GM21390 (cell line): ENCODE results near the gene CLIC3.
"Not testable (repeated sequence)": the region's sequence is repeated elsewhere in the genome, so short reads cannot be mapped to it uniquely, and the experiment has no call there.

ENCODE experiments used
- ATAC-seq: cut with Tn5 transposase; IDR thresholded peaks from one replicate; pipeline ENCODE4 v1.9.1; 2021; ENCODE audit not compliant: unreplicated experiment

The CLIC3 gene

DNA sequence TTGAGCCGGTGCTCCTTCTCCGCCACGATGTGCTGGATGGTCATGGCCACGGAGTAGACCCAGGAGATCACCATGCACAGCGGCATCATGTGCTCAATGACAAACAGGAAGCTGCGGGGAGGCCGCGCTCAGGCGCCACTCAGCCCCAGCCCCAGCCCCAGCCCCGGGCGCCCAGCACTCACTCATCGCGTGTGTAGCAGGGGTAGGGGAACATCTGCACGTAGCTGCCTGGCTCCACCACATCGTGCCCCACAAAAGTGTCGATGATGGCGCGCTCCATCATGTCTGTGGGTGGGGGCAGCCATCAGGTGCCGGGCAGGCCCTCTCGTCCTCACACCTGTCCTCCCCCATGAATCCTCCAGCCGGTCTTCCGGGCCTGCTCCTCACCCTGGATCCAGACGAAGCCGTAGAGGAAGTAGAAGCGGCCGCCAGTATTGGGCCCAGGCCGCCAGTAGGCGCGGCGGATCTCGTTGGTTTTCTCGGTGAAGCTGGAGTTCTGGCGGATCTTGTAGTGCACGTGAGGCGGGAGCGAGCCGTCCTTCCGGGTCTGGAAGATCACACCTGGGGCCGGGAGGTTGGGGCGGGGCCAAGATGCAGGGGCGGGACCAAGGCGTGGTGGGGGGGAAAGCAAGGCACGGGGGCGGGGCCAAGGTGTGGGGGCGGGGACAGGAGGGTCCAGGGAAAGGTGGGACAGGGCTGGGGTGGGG lies 21.6 kb upstream of the CLIC3 start:
- no peak for ATAC-seq

DNA sequence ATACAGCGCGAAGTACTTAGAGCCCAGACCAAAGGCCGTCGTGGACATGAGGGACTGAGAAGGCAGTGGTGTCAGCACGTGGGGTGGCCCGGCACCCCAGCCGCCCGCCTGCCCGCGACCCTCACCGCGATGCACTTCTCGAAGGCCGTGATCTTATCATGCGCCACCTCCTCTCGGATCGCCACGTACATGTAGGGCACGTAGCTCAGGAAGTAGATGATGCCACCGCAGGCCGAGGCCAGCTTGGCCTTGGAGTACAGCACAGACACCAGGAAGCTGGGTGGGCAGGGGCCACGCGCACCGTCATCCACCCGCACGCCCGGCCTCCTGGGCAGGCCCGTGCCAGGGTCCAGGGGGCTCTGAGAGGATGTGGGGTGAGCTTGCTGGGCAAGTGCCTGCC lies 20.7 kb upstream of the CLIC3 start:
- no peak for ATAC-seq

DNA sequence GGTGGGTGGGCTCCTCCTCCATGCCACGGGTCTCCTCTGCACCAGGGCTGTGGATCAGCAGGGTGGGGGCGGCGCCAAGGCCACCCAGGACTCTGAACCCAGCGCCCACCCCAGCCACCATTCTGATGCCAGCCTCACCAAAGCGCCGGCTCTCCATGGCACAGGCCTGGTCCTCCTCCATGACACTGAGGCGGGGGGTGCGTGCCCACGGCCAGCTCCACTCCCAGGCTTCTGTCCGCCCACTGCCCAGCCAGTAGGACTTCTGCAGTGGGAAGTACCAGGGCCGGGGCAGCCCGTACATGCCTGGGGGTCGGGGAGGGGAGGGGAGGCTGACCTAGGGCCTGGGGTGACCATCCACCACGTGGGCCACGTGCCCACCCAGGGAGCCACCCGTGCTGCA lies 20.1 kb upstream of the CLIC3 start:
- no peak for ATAC-seq

DNA sequence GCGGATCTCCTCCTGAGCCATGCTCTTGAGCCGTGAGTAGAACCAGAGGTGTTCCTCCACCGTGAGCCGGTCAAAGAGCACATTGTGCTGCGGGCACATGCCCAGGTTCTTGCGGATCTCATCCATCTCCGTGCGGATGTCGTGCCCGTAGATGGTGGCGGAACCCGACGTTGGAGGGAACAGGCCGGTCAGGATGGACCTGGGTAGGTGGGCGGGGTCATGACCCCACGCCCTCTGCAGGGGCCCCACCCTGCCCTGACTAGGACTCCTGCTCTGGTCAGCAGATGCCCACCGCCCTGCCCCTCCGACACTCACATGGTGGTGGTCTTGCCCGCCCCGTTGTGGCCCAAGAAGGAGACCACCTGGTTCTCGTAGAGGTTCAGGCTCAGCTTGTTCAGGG lies 19.6 kb upstream of the CLIC3 start:
- no peak for ATAC-seq

DNA sequence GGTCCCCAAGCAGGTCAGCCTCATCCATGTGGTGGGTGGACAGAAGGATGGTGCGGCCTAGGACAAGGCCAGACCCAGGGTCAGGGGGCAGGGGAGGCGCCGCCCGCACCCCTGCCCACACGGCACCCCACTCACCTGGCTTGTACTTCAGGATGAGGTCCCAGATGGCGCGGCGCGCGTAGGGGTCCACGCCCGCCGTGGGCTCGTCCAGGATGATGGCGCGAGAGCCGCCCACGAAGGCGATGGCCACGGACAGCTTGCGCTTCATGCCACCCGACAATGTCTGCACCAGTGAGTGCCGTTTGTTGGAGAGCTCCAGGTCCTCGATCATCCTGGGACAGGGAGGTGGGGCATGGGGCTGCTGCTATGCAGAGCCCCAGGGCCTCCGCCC lies 19.2 kb upstream of the CLIC3 start:
- no peak for ATAC-seq

DNA sequence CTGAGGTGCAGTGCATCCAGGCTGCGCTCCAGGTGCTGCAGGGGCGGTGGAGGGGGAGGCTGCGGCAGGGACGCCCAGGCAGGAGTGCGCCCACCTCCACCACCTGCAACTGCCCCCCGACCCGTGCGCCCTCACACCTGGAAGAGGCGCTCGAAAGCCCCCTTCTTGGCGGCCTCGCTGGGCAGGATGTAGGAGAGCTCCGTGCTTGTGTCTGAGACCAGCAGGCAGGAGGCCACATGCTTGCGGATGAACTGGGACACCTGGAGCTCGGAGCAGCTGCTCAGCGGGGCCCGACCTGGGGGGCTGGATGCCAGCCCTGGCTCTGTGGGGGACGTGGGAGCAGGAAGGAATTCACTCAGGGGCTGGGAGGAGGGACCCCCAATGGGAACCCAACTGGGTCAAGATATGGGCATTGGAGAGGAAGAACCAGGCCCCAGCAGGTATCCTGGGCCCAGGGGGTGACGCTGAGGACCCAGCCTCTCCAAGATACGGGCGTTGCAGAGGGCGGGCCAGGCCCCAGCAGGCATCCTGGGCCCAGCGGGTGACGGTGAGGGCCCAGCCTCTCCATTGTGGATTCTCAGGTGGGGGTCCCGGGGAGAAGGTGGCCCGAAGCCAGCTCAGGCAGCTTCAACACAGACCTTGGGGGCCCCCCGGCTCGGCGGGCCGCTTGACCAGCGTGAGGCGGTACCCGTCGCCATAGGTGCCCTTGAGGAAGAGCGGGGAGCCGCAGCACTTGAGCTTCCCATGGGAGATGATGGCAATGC lies 18.6 kb upstream of the CLIC3 start:
- no peak for ATAC-seq

- ATAC-seq = no peak
These were observed 17.8 kb upstream of the CLIC3 start for GRCh38 chr9:137014166-137014565.

GRCh38 chr9:137013571-137013940 lies 17.2 kb upstream of the CLIC3 start:
- ATAC-seq = no peak

GRCh38 chr9:137012694-137013570 lies 16.6 kb upstream of the CLIC3 start:
- no peak for ATAC-seq

DNA sequence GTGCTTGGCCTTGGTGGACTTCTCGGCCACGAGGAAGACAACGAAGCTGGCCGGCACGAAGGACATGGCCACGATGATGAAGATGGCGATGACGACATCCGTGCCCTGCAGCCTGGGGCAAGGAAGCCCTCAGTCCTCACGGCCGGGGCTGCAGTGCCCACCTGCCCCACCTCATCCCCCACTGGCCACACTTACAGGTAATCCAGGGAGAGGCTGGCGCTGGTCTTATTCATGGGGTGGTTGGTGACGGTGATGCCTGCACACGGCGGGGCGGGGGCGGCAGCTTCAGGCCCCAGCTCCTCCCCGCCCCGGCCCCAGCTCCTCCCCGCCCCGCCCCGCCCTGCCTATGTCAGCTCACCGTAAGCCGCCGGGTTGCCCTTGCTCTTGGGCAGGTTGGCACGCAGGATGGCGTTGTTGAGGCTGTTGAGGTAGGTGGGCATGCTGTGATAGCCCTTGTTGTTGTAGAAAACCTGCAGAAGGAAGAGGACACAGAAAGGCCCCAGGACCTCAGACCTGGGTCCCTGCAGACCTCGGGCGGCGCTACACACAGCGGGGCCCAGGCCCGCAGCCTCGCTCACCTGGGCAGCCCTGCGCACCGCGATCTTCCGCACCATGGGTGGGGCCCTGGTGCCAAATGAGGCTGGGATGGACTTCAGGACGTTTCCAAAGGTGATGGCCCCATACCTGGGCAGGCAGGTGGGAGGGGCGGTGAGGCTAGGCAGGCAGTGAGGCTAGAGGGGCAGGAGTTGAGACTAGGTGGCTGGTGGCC lies 15.7 kb upstream of the CLIC3 start:
- ATAC-seq = no peak

DNA sequence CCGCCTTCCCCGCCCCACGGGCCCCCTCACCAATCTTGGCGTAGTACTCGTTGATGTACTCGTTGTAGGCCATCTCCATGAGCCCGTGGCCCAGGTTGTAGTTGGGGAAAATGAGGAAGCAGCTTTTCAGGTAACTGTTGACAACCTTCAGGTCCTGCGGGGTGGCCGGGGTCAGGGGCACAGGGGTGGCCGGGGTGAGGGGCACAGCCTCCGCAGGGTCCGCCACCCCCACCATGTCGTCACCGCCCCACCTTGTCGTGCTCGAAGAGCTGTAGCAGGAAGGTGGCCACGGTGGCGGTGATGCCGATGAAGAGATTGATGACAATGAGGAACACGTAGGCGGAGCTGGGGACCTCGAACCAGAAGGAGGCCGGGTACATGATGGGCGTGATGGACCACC lies 14.8 kb upstream of the CLIC3 start:
- no peak for ATAC-seq

DNA sequence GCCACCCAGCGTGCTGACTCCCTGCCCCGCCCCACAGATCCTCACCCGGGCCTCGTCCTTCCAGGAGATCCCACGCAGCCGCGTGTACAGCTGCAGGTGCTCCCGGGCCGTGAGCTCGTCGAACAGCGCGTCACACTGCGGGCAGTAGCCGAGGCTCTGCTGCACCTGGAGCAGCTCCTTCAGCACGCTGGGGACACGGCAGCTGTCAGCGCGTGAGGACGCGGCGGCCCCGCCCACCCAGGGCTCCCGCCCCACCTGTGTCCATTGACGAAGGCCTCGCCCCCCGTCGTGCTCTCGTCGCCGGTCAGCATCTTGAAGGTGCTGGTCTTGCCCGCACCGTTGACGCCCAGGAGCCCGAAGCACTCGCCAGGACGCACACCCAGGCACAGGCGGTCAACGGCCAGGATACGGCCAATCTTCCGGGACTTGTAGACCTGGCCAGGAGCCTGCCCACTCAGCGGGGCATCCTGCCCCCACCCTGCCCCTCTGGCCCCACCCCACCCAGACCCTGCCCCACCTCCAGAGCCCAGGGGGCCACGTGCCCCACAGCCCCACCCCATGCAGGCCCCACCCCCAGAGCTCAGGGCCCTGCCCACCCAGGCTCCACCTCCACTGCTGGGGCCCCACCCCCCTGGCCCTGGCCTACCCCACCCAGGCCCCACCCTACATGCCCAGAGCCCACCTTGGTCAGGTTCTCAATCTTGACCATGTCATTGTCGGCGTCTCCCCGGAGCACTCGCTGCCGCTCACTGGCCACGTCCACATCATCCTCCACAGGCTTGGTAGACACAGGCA lies 13.8 kb upstream of the CLIC3 start:
- no peak for ATAC-seq

DNA sequence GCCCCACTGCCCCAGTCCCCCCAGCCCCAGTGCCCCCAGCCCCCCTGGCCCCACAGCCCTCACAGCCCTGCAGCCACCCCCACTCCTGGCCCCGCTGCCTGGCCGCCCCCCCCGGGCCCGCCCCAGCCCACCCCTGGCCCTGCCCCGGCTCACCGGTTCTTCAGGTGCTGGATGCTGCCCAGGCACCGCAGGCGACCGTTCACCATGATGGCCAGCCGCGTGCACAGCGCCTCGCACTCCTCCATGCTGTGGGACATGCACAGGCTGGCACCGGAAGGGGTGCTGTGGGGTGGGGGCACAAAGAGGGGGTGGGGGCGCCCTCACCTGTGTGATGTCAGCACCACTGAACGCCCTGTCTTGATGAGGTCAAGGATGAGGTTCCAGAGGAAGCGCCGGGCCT lies 12.8 kb upstream of the CLIC3 start:
- no peak for ATAC-seq

DNA sequence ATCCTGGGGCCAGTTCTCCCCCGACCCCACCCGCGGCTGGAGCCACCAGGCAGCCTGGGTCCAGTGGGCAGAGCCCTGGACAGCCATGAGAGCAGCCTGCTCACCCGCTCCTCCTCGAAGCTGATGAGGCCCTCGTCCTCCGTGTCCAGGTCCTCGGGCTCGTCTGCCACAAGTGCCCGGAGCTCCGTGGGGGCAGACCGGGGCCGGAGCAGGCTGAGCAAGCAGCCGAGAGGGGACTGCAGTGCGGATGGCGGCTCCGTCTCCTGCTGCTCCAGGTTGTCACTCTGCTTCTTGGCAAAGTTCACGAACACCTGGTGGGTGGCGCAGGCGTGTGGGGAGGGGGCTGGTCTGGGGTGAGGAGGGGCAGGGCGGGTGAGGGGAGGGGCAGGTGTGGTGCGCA lies 11.9 kb upstream of the CLIC3 start:
- no peak for ATAC-seq

DNA sequence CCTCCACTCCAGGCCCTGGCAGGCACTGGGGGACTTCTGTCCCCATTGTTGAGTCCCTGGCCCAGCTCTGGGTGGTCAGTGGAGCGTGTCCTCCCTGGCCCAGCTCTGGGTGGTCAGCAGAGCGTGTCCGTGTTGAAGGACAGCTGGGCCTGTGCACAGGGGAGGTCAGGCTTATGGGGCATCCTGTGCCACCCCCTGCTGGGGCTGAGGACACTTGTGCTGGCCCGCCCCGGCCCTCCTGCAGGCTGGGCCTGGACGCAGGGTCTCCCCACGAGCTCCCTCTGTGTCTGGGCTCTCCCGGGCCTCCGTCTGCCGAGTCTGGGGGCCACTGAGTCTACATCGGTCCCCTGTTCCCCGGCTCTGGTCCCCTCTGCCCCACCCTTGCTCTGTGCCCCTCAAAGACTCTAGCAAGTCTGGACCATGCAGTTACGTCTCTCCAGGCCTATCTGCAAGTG lies 11.5 kb upstream of the CLIC3 start:
- ATAC-seq = no peak

GRCh38 chr9:137007108-137007815 lies 10.9 kb upstream of the CLIC3 start:
- no peak for ATAC-seq

GRCh38 chr9:137006116-137007003 lies 10.0 kb upstream of the CLIC3 start:
- ATAC-seq = no peak

GRCh38 chr9:137004285-137004684 lies 7.9 kb upstream of the CLIC3 start:
- ATAC-seq = not testable (repeated sequence)

GRCh38 chr9:137002646-137003041 lies 6.3 kb upstream of the CLIC3 start:
- no peak for ATAC-seq
